ENCODE data around the gene GPR146. TPM values are rescaled to one million over a fixed set of nuclear protein-coding genes. Genes with fewer than 3 reads are reported as not detected.
A peak's percentile ranks its signal among the peaks of the same experiment; 100 is the strongest.

The GPR146 gene
- total RNA-seq, 1 experiment from 2014 or later, result 1.8 TPM

- peaks cover 7% of the 10 kb centered on the region for H3K36me3 Mint-ChIP-seq (ENCODE audit: insufficient read depth, unreplicated experiment)
- H3K9me3 ChIP-seq, result no peaks in the 10 kb centered on the region
- CTCF ChIA-PET, result no interaction called here
- no peaks in the 10 kb centered on the region; the same call in 1 of the 2 replicates for H3K36me3 ChIP-seq (ENCODE audit: control insufficient read depth, insufficient read depth, low read length)
- POLR2A ChIA-PET, result interaction anchor here (1.0 kb wide), 1 partner anchor 25 kb away, joined by 3 read pairs; no protein-coding TSS in a partner anchor
- H3K4me3 ChIP-seq (ENCODE audit: low read depth, low read length), result peak overlapping the region; percentile 18
- no peaks in the 10 kb centered on the region for H3K27me3 ChIP-seq (replicated peaks; ENCODE audit: control insufficient read depth, insufficient read depth, low read length)
- H3K4me1 Mint-ChIP-seq (ENCODE audit: low read depth, unreplicated experiment), result peaks cover 18% of the 10 kb centered on the region
- peak overlapping the region; percentile 79 for H3K27ac Mint-ChIP-seq (ENCODE audit: unreplicated experiment)
- H3K9me3 Mint-ChIP-seq (ENCODE audit: unreplicated experiment), result no peaks in the 10 kb centered on the region
- no peaks in the 10 kb centered on the region for H3K27me3 Mint-ChIP-seq (ENCODE audit: insufficient read depth, unreplicated experiment)
- TF ChIP-seq CTCF (IDR thresholded peaks at IDR 0.05; ENCODE audit: insufficient read depth in 1 of 2, low read depth in 1 of 2, low read length in 1 of 2, severe bottlenecking in 1 of 2, unreplicated experiment in 1 of 2), result no peak
- intact Hi-C loops (cut with micrococcal nuclease; ENCODE audit: unreplicated experiment), result loop anchor here (5.0 kb wide), 1 partner anchor 66 kb away; the partner anchor contains the start of gene COX19
- TSS peak; percentile 94 for BruUV-seq (replicated peaks)
- H3K4me3 Mint-ChIP-seq (ENCODE audit: unreplicated experiment), result peak overlapping the region; percentile 67
- DNase-seq, result no peak
- H3K4me1 ChIP-seq, result peaks cover 29% of the 10 kb centered on the region
Measured at GRCh38 chr7:1043552-1044188, 676 bp upstream of the GPR146 start.

- DNase-seq, result no peak
- Mint-ChIP-seq H3K27ac (ENCODE audit: unreplicated experiment) (peak overlapping the region; percentile 19), H3K36me3 (ENCODE audit: insufficient read depth, unreplicated experiment) (peaks cover 7% of the 10 kb centered on the region), H3K4me1 (ENCODE audit: low read depth, unreplicated experiment) (peaks cover 18% of the 10 kb centered on the region), H3K4me3 (ENCODE audit: unreplicated experiment) (peak overlapping the region; percentile 71), H3K27me3 (ENCODE audit: insufficient read depth, unreplicated experiment) (no peaks in the 10 kb centered on the region), H3K9me3 (ENCODE audit: unreplicated experiment) (no peaks in the 10 kb centered on the region)
- Histone ChIP-seq H3K27me3 (replicated peaks; ENCODE audit: control insufficient read depth, insufficient read depth, low read length) (no peaks in the 10 kb centered on the region), H3K4me3 (ENCODE audit: low read depth, low read length) (peak overlapping the region; percentile 81), H3K36me3 (ENCODE audit: control insufficient read depth, insufficient read depth, low read length) (no peaks in the 10 kb centered on the region; the same call in 1 of the 2 replicates), H3K9me3 (no peaks in the 10 kb centered on the region), H3K4me1 (peaks cover 29% of the 10 kb centered on the region)
- ChIA-PET CTCF (interaction anchor here (1.7 kb wide), 1 partner anchor 53 kb away, joined by 14 read pairs; no protein-coding TSS in a partner anchor), POLR2A (interaction anchor here (1.0 kb wide), 1 partner anchor 23 kb away, joined by 3 read pairs; no protein-coding TSS in a partner anchor)
- no peak for TF ChIP-seq CTCF (IDR thresholded peaks at IDR 0.05; ENCODE audit: insufficient read depth in 1 of 2, low read depth in 1 of 2, low read length in 1 of 2, severe bottlenecking in 1 of 2, unreplicated experiment in 1 of 2)
- TSS peak; percentile 48 for BruUV-seq (replicated peaks)
- intact Hi-C loops (cut with micrococcal nuclease; ENCODE audit: unreplicated experiment), result no loop called here
Measured at GRCh38 chr7:1045069-1046063, 1.0 kb downstream of the GPR146 start.
